ENCODE data around the gene TIAM2. TPM values are rescaled to one million over a fixed set of nuclear protein-coding genes. Genes with fewer than 3 reads are reported as not detected.
"Not testable (repeated sequence)": the region's sequence is repeated elsewhere in the genome, so short reads cannot be mapped to it uniquely, and the experiment has no call there.

TIAM2 gene
- total and polyA plus RNA-seq, 5 experiments from 2014 or later, result 0.09 to 8.3 (median 1.3) TPM

GRCh38 chr6:155260686-155261085 is 265.6 kb downstream of the TIAM2 start:
- Mint-ChIP-seq H3K4me1 (peaks cover 3 to 17% (median 6%) of the 10 kb centered on the region in 4 donors), H3K4me3 (no peak overlapping the region), H3K36me3 (peaks cover 0 to 80% (median 4%) of the 10 kb centered on the region in 3 donors), H3K27me3 (no peaks in the 10 kb centered on the region), H3K27ac (peak overlapping the region in 3 of 10 donors; percentile 7 to 40 (median 28)), H3K9me3 (no peaks in the 10 kb centered on the region)
- no peak for DNase-seq
- ATAC-seq, result no peak
- POLR2A ChIA-PET, result no interaction called here

GRCh38 chr6:155261111-155261900 is 266.2 kb downstream of the TIAM2 start:
- Mint-ChIP-seq H3K27ac (peak overlapping the region in 6 of 10 donors; percentile 1 to 70 (median 10)), H3K36me3 (peaks cover 0 to 80% (median 4%) of the 10 kb centered on the region in 3 donors)

GRCh38 chr6:155262655-155263054 is 267.5 kb downstream of the TIAM2 start:
- Mint-ChIP-seq H3K36me3 (peaks cover 0 to 74% (median 10%) of the 10 kb centered on the region in 3 donors), H3K27ac (peak overlapping the region in 5 of 10 donors; percentile 14 to 80 (median 63)), H3K4me3 (no peak overlapping the region), H3K9me3 (no peaks in the 10 kb centered on the region), H3K27me3 (no peaks in the 10 kb centered on the region), H3K4me1 (peaks cover 3 to 17% (median 9%) of the 10 kb centered on the region in 4 donors)
- DNase-seq (no peak), ATAC-seq (no peak)
- POLR2A ChIA-PET, result no interaction called here

More at GRCh38 chr6:155261111-155261900, 266.2 kb downstream of the TIAM2 start:
- ATAC-seq (no peak), DNase-seq (no peak)
- H3K4me3 Mint-ChIP-seq, result no peak overlapping the region
- H3K9me3 Mint-ChIP-seq, result no peaks in the 10 kb centered on the region
- H3K4me1 Mint-ChIP-seq, result peaks cover 3 to 17% (median 7%) of the 10 kb centered on the region in 4 donors
- H3K27me3 Mint-ChIP-seq, result no peaks in the 10 kb centered on the region
- POLR2A ChIA-PET, result no interaction called here

- Mint-ChIP-seq H3K36me3 (peaks cover 0 to 70% (median 8%) of the 10 kb centered on the region in 3 donors), H3K27me3 (no peaks in the 10 kb centered on the region), H3K9me3 (no peaks in the 10 kb centered on the region), H3K27ac (peak within 1 kb of the TSS in 5 of 10 donors; percentile 7 to 63 (median 48)), H3K4me3 (no peak within 1 kb of the TSS), H3K4me1 (peaks cover 8 to 24% (median 14%) of the 10 kb centered on the region in 4 donors)
- POLR2A ChIA-PET, result no interaction called here
- DNase-seq, result no peak
- ATAC-seq, result no peak
These were observed 268.4 kb downstream of the TIAM2 start, which contains the start of gene CLDN20 for GRCh38 chr6:155263373-155264063. TSS of gene CLDN20 (plus strand) at chr6:155264013. CDS start at chr6:155275720, 11,707 bp downstream.

GRCh38 chr6:155264693-155265320 is 269.7 kb downstream of the TIAM2 start:
- ATAC-seq (no peak), DNase-seq (no peak)
- Mint-ChIP-seq H3K27me3 (no peaks in the 10 kb centered on the region), H3K4me1 (peaks cover 8 to 24% (median 14%) of the 10 kb centered on the region in 4 donors), H3K9me3 (no peaks in the 10 kb centered on the region), H3K4me3 (no peak overlapping the region), H3K27ac (peak overlapping the region in 2 of 10 donors; percentile 1 to 48), H3K36me3 (peaks cover 0 to 63% (median 11%) of the 10 kb centered on the region in 3 donors)
- POLR2A ChIA-PET, result no interaction called here

GRCh38 chr6:155265843-155266535 is 270.9 kb downstream of the TIAM2 start:
- no peaks in the 10 kb centered on the region for H3K9me3 Mint-ChIP-seq
- H3K36me3 Mint-ChIP-seq, result peaks cover 0 to 61% (median 14%) of the 10 kb centered on the region in 3 donors
- no peak overlapping the region for H3K4me3 Mint-ChIP-seq
- ATAC-seq (no peak), DNase-seq (no peak)
- peak overlapping the region in 1 of 10 donors; percentile 85 for H3K27ac Mint-ChIP-seq
- peaks cover 9 to 24% (median 16%) of the 10 kb centered on the region in 4 donors for H3K4me1 Mint-ChIP-seq
- POLR2A ChIA-PET, result no interaction called here
- no peaks in the 10 kb centered on the region for H3K27me3 Mint-ChIP-seq

- no peak overlapping the region for H3K4me3 Mint-ChIP-seq
- H3K36me3 Mint-ChIP-seq, result peaks cover 0 to 56% (median 15%) of the 10 kb centered on the region in 3 donors
- peaks cover 7 to 18% (median 12%) of the 10 kb centered on the region in 4 donors for H3K4me1 Mint-ChIP-seq
- ATAC-seq (no peak), DNase-seq (no peak)
- no peaks in the 10 kb centered on the region for H3K27me3 Mint-ChIP-seq
- H3K27ac Mint-ChIP-seq, result peak overlapping the region in 4 of 10 donors; percentile 25 to 63 (median 52)
- POLR2A ChIA-PET, result no interaction called here
- no peaks in the 10 kb centered on the region for H3K9me3 Mint-ChIP-seq
These were observed 272.3 kb downstream of the TIAM2 start for GRCh38 chr6:155267411-155267810.

GRCh38 chr6:155268088-155268867 is 273.2 kb downstream of the TIAM2 start:
- peaks cover 7 to 20% (median 11%) of the 10 kb centered on the region in 4 donors for H3K4me1 Mint-ChIP-seq
- H3K9me3 Mint-ChIP-seq, H3K4me3 Mint-ChIP-seq, H3K27me3 Mint-ChIP-seq: not testable (repeated sequence)
- POLR2A ChIA-PET, result interaction anchor here (0.7 kb wide), 1 partner anchor 29 kb away, joined by 3 read pairs; no protein-coding TSS in a partner anchor
- DNase-seq, result peak in 3 of 10 donors; percentile 10 to 11 (median 11)
- ATAC-seq, result peak in 1 of 2 donors; percentile 59
- H3K36me3 Mint-ChIP-seq, result peaks cover 0 to 59% (median 19%) of the 10 kb centered on the region in 3 donors
- peak overlapping the region in 2 of 10 donors; percentile 2 to 52 for H3K27ac Mint-ChIP-seq

GRCh38 chr6:155269765-155270164 is 274.6 kb downstream of the TIAM2 start:
- ATAC-seq (no peak), DNase-seq (no peak)
- peaks cover 5 to 24% (median 11%) of the 10 kb centered on the region in 4 donors for H3K4me1 Mint-ChIP-seq
- H3K27ac Mint-ChIP-seq, result peak overlapping the region in 1 of 10 donors; percentile 2
- no peaks in the 10 kb centered on the region for H3K27me3 Mint-ChIP-seq
- POLR2A ChIA-PET, result no interaction called here
- H3K9me3 Mint-ChIP-seq, result no peaks in the 10 kb centered on the region
- H3K36me3 Mint-ChIP-seq, result peaks cover 0 to 54% (median 19%) of the 10 kb centered on the region in 3 donors
- no peak overlapping the region for H3K4me3 Mint-ChIP-seq

- Mint-ChIP-seq H3K27me3 (no peaks in the 10 kb centered on the region), H3K27ac (no peak overlapping the region), H3K4me3 (no peak overlapping the region), H3K9me3 (no peaks in the 10 kb centered on the region), H3K36me3 (peaks cover 0 to 54% (median 17%) of the 10 kb centered on the region in 3 donors), H3K4me1 (peaks cover 3 to 29% (median 11%) of the 10 kb centered on the region in 4 donors)
- DNase-seq, result no peak
- ATAC-seq, result no peak
- POLR2A ChIA-PET, result no interaction called here
These were observed 275.5 kb downstream of the TIAM2 start for GRCh38 chr6:155270561-155271091.

- H3K4me1 Mint-ChIP-seq, result peaks cover 3 to 29% (median 11%) of the 10 kb centered on the region in 4 donors
- no peak for DNase-seq
- ATAC-seq, result no peak
- H3K27ac Mint-ChIP-seq, result no peak overlapping the region
- H3K9me3 Mint-ChIP-seq, result no peaks in the 10 kb centered on the region
- peaks cover 0 to 54% (median 20%) of the 10 kb centered on the region in 3 donors for H3K36me3 Mint-ChIP-seq
- POLR2A ChIA-PET, result no interaction called here
- H3K27me3 Mint-ChIP-seq, result no peaks in the 10 kb centered on the region
- no peak overlapping the region for H3K4me3 Mint-ChIP-seq
These were observed 276.0 kb downstream of the TIAM2 start for GRCh38 chr6:155271145-155271544.
